ENCODE results near the gene IBSP.

Gene IBSP
- total RNA-seq, result 0 to 1.1 (median 0.17) reads per million in 17 experiments

GRCh38 chr4:87799301-87800113 lies at the start of gene IBSP:
IBSP (plus strand) TSS chr4:87799554; CDS start chr4:87802362, 2,808 bp downstream.
- DNase-seq, result no peak

GRCh38 chr4:87749883-87750282 lies 49.5 kb upstream of the IBSP start:
- DNase-seq, result no peak

GRCh38 chr4:87758270-87758669 lies 41.1 kb upstream of the IBSP start:
- DNase-seq, result peak in 1 of 4 experiments; percentile 16

GRCh38 chr4:87762311-87762710 lies 37.0 kb upstream of the IBSP start:
- DNase-seq, result peak in 2 of 4 experiments; percentile 10 to 36

GRCh38 chr4:87781569-87781968 lies 17.8 kb upstream of the IBSP start:
- no peak for DNase-seq

GRCh38 chr4:87783781-87784180 lies 15.6 kb upstream of the IBSP start:
- DNase-seq, result no peak

GRCh38 chr4:87785731-87786509 lies 13.4 kb upstream of the IBSP start:
- DNase-seq, result no peak

GRCh38 chr4:87802858-87803257 lies 3.5 kb downstream of the IBSP start:
- DNase-seq, result no peak

GRCh38 chr4:87803421-87803820 lies 4.1 kb downstream of the IBSP start:
- DNase-seq, result no peak

GRCh38 chr4:87804871-87805270 lies 5.5 kb downstream of the IBSP start:
- no peak for DNase-seq

- DNase-seq, result peak in 2 of 4 experiments; percentile 45 to 57
Measured at GRCh38 chr4:87805971-87806370, 6.6 kb downstream of the IBSP start.

GRCh38 chr4:87806520-87806919 lies 7.2 kb downstream of the IBSP start:
- DNase-seq, result no peak

GRCh38 chr4:87807402-87807801 lies 8.0 kb downstream of the IBSP start:
- peak; percentile 8 to 67 (median 37) for DNase-seq

GRCh38 chr4:87811977-87812376 lies 12.6 kb downstream of the IBSP start:
- no peak for DNase-seq

- DNase-seq, result no peak
Measured at GRCh38 chr4:87819281-87819919, 20.0 kb downstream of the IBSP start.

GRCh38 chr4:87823200-87823599 lies 23.8 kb downstream of the IBSP start:
- no peak for DNase-seq

- no peak for DNase-seq
Measured at GRCh38 chr4:87823724-87824123, 24.4 kb downstream of the IBSP start.

- DNase-seq, result no peak
Measured at GRCh38 chr4:87824352-87824751, 25.0 kb downstream of the IBSP start.

- DNase-seq, result no peak
Measured at GRCh38 chr4:87832669-87833068, 33.3 kb downstream of the IBSP start, which contains the start of gene MEPE. MEPE (plus strand) TSS chr4:87832969; CDS start chr4:87834715, 1,746 bp downstream.

GRCh38 chr4:87834401-87834800 lies 35.0 kb downstream of the IBSP start:
- DNase-seq, result no peak

GRCh38 chr4:87835197-87835596 lies 35.8 kb downstream of the IBSP start:
- peak in 2 of 4 experiments; percentile 65 to 66 for DNase-seq

- no peak for DNase-seq
Measured at GRCh38 chr4:87835743-87836142, 36.4 kb downstream of the IBSP start.

- no peak for DNase-seq
Measured at GRCh38 chr4:87838205-87838604, 38.9 kb downstream of the IBSP start.

All from suppressor macrophage (primary cell).